Suprapubic skin (tissue), 4 donors: ENCODE measurements around the gene IL3. TPM values are rescaled to one million over a fixed set of nuclear protein-coding genes. Genes with fewer than 3 reads are reported as not detected.

Experiments used
- DNase-seq, 2 donors: peaks; one replicate each; pipeline ENCODE4 v3.0.0-alpha.2; 2019; ENCODE audit warnings: low spot score in 2 of 2
- H3K27ac ChIP-seq: fragments of 200-600 bp; sonication (generic); one replicate; pipeline ENCODE4 v1.5.1; 2019
- H3K27me3 ChIP-seq: fragments of 200-600 bp; sonication (generic); one replicate; pipeline ENCODE4 v1.5.1; 2019
- H3K36me3 ChIP-seq: fragments of 200-600 bp; sonication (generic); one replicate; pipeline ENCODE4 v1.5.1; 2019
- H3K4me1 ChIP-seq: fragments of 200-600 bp; sonication (generic); one replicate; pipeline ENCODE4 v1.5.1; 2019
- H3K4me3 ChIP-seq: fragments of 200-600 bp; sonication (generic); one replicate; pipeline ENCODE4 v1.5.1; 2019; ENCODE audit warnings: mild to moderate bottlenecking
- H3K9me3 ChIP-seq: fragments of 200-600 bp; sonication (generic); one replicate; pipeline ENCODE4 v1.5.1; 2019
- CTCF ChIP-seq, 2 donors: fragments of 200-600 bp in 1 of 2; fragments of 450-650 bp in 1 of 2; sonication (generic) in 1 of 2; IDR thresholded peaks; one replicate each; pipeline ENCODE4 v1.5.1; 2016 to 2019; ENCODE audit warnings: antibody characterized with exemption in 2 of 2, mild to moderate bottlenecking in 1 of 2, moderate library complexity in 1 of 2
- EP300 ChIP-seq: sonication (generic); formaldehyde crosslinking; IDR thresholded peaks from one replicate; pipeline ENCODE4 v1.6.1; 2017; ENCODE audit warnings: antibody characterized with exemption
- POLR2A ChIP-seq, 2 donors: fragments of 450-650 bp; IDR thresholded peaks; one replicate each; pipeline ENCODE4 v1.6.1; 2017; ENCODE audit warnings: antibody characterized with exemption in 2 of 2, mild to moderate bottlenecking in 2 of 2, moderate library complexity in 2 of 2
- POLR2AphosphoS5 ChIP-seq, 3 donors: sonication (generic); formaldehyde crosslinking; IDR thresholded peaks; one replicate each; pipeline ENCODE4 v1.6.1; 2017; ENCODE audit warnings: antibody characterized with exemption in 3 of 3
- WGBS: methylation state at CpG from one replicate; pipeline ENCODE4 v1.1.5; 2018; 5-methylcytosine and 5-hydroxymethylcytosine counted together
- total RNA-seq, 4 donors: library from RNA; depleted of rRNA; stranded (reverse); fragments of >200 nt; gene quantifications; one replicate each; pipeline ENCODE4 v1.1.0, GENCODE V29; 2016

Gene IL3
- total RNA-seq, 4 donors from 2014 or later = not detected

GRCh38 chr5:132027027-132027426 lies 33.4 kb upstream of the IL3 start:
- TF ChIP-seq POLR2A (IDR thresholded peaks at IDR 0.05) (no peak), EP300 (no peak), POLR2AphosphoS5 (IDR thresholded peaks at IDR 0.05) (no peak), CTCF (IDR thresholded peaks at IDR 0.05) (no peak)
- WGBS = 100% methylated on average over 1 of the region's 2 CpGs

GRCh38 chr5:132029609-132030330 lies 30.7 kb upstream of the IL3 start:
- no peak overlapping the region for H3K4me3 ChIP-seq
- no peak for TF ChIP-seq CTCF (IDR thresholded peaks at IDR 0.05)
- no peak for TF ChIP-seq EP300
- TF ChIP-seq POLR2A (IDR thresholded peaks at IDR 0.05) = no peak
- TF ChIP-seq POLR2AphosphoS5 (IDR thresholded peaks at IDR 0.05) = no peak
- WGBS = 90% methylated on average over 4 of the region's 4 CpGs
- H3K27ac ChIP-seq = no peak overlapping the region
- no peaks in the 10 kb centered on the region for H3K4me1 ChIP-seq
- no peak for DNase-seq
- no peaks in the 10 kb centered on the region for H3K36me3 ChIP-seq
- no peaks in the 10 kb centered on the region for H3K9me3 ChIP-seq
- H3K27me3 ChIP-seq = no peaks in the 10 kb centered on the region

More at GRCh38 chr5:132027027-132027426, 33.4 kb upstream of the IL3 start:
- no peak for DNase-seq
- Histone ChIP-seq H3K9me3 (no peaks in the 10 kb centered on the region), H3K36me3 (no peaks in the 10 kb centered on the region), H3K27me3 (no peaks in the 10 kb centered on the region), H3K27ac (no peak overlapping the region), H3K4me3 (no peak overlapping the region), H3K4me1 (no peaks in the 10 kb centered on the region)

GRCh38 chr5:132030610-132031009 lies 29.8 kb upstream of the IL3 start:
- DNase-seq = peak in 1 of 2 donors; percentile 38
- Histone ChIP-seq H3K4me1 (no peaks in the 10 kb centered on the region), H3K27me3 (no peaks in the 10 kb centered on the region), H3K27ac (no peak overlapping the region), H3K36me3 (no peaks in the 10 kb centered on the region), H3K4me3 (no peak overlapping the region), H3K9me3 (no peaks in the 10 kb centered on the region)
- 86% methylated on average over 2 of the region's 2 CpGs for WGBS
- TF ChIP-seq EP300 = no peak
- TF ChIP-seq POLR2A (IDR thresholded peaks at IDR 0.05) = no peak
- no peak for TF ChIP-seq CTCF (IDR thresholded peaks at IDR 0.05)
- TF ChIP-seq POLR2AphosphoS5 (IDR thresholded peaks at IDR 0.05) = no peak

- no peaks in the 10 kb centered on the region for H3K27me3 ChIP-seq
- H3K36me3 ChIP-seq = no peaks in the 10 kb centered on the region
- DNase-seq = no peak
- H3K4me3 ChIP-seq = no peak overlapping the region
- no peak overlapping the region for H3K27ac ChIP-seq
- TF ChIP-seq EP300 (no peak), CTCF (IDR thresholded peaks at IDR 0.05) (no peak), POLR2A (IDR thresholded peaks at IDR 0.05) (no peak), POLR2AphosphoS5 (IDR thresholded peaks at IDR 0.05) (no peak)
- no peaks in the 10 kb centered on the region for H3K9me3 ChIP-seq
- H3K4me1 ChIP-seq = no peaks in the 10 kb centered on the region
Measured at GRCh38 chr5:132032196-132032595, 28.3 kb upstream of the IL3 start.

GRCh38 chr5:132033122-132033521 lies 27.3 kb upstream of the IL3 start:
- WGBS = 75% methylated on average over 4 of the region's 4 CpGs
- no peak for DNase-seq
- TF ChIP-seq POLR2A (IDR thresholded peaks at IDR 0.05) (no peak), POLR2AphosphoS5 (IDR thresholded peaks at IDR 0.05) (no peak), EP300 (no peak), CTCF (IDR thresholded peaks at IDR 0.05) (no peak)
- no peak overlapping the region for H3K27ac ChIP-seq
- no peaks in the 10 kb centered on the region for H3K4me1 ChIP-seq
- H3K4me3 ChIP-seq = no peak overlapping the region
- H3K27me3 ChIP-seq = no peaks in the 10 kb centered on the region
- no peaks in the 10 kb centered on the region for H3K36me3 ChIP-seq
- H3K9me3 ChIP-seq = peaks cover 4% of the 10 kb centered on the region
